Liver (tissue), 3 donors: ENCODE measurements around the gene PIGM.

ENCODE experiments used
- CTCF ChIP-seq: fragments of 150-350 bp; IDR thresholded peaks from 2 replicates; pipeline ENCODE4 v1.5.1; 2017; ENCODE audit warnings: improper control_type of control experiment, low read depth, low read length; ENCODE audit not compliant: missing input control
- JUND ChIP-seq, 2 donors: IDR thresholded peaks; 2 replicates each; pipeline ENCODE4 v1.6.1; 2016; ENCODE audit warnings: antibody characterized with exemption in 2 of 2
- NR2F2 ChIP-seq: IDR thresholded peaks from 2 replicates; pipeline ENCODE4 v1.6.1; 2016; ENCODE audit warnings: antibody characterized with exemption
- donor health status: healthy.
- donor health status: healthy.

GRCh38 chr1:159985473-159985872, 46.3 kb downstream of the PIGM start:
- no peak for TF ChIP-seq CTCF
- TF ChIP-seq NR2F2: no peak
- TF ChIP-seq JUND (IDR thresholded peaks at IDR 0.05): no peak
